Epidermal melanocyte (primary cell): ENCODE data around the gene HLA-B.
"Not testable (repeated sequence)": the region's sequence is repeated elsewhere in the genome, so short reads cannot be mapped to it uniquely, and the experiment has no call there.

Experiments
- DNase-seq: peaks from one replicate; pipeline ENCODE4 v3.0.0; 2011; ENCODE audit warnings: low spot score; ENCODE audit not compliant: insufficient read length

HLA-B gene

DNA sequence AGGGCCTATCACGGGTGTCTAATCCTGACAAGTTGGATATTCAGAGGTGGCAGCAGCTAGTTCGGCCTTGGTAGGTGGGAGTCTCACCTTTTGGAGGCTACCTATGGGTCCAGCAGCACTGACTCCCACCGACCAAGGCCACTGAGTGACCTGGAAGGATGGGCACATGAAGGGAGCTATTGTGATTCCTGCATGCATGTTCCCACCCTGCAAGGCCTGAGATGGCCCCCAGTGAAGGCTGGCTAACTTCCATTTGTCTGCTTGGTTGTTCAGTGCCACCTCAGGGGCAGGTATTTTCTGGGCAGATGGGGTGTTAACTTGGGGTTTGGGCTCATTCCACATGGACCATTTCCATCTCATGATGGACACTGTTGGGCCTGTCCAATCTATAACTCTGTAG lies 28.1 kb upstream of the HLA-B start:
- DNase-seq: no peak

DNA sequence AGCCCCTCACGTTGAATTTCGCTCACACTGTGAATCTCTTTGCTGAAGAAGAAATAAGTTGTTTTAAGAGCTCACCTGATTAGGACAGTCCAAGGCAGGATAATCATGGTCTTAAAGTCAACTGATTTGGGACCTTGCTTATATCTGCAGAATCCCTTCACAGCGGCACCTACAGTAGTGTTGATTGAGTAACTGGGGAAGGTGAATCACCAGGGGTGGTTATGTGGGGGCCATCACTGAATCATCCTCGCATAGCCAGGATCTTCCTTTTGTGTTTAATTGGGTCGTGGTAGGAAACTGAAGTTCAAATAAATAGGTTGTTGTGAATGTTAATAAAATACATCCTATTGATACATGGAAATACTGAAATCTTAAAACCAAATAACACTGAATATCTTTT lies 26.2 kb upstream of the HLA-B start:
- no peak for DNase-seq

DNA sequence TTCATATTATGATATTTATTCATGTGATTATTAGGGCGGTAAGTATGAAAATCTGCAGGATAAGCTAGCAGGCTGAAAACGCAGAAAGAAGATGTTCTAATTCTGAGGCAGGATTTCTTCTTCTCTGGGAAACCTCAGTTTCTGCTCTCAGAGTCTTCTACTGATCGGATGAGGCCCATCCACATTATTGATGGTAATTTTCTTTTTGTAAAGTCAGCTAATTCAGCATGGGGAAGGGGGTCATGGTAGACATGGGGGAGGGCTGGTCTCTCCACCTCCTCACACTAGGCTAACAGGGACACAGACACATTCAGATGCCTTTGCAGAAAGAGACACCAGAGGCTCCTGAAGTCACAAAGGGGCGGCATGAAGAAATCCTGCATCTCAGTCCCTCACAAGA lies 24.7 kb upstream of the HLA-B start:
- no peak for DNase-seq

GRCh38 chr6:31379850-31380249 lies 22.9 kb upstream of the HLA-B start:
- DNase-seq: no peak

- DNase-seq: no peak
Observed at GRCh38 chr6:31378721-31379103, 21.7 kb upstream of the HLA-B start.

GRCh38 chr6:31378062-31378720 lies 21.2 kb upstream of the HLA-B start:
- DNase-seq: no peak

DNA sequence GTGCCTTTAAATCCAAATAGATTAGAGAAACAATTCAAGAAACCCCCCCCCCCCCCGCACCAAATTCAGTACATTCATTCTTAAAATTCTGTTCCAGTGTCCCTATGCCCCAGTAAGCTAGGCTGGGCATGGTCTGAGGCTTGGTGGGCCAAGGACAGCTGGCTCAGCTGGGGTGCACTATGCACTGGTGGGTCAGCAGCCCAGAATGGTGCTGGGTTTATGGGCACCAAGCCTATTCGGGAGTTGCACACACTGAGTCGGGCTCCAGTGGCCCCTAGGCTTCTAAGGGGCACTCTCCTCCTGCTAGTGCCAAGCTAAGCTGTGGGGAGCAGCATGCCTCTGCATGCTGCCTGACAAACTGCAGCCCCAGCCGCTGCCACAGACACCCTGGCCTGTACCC lies 20.1 kb upstream of the HLA-B start:
- DNase-seq: no peak

DNA sequence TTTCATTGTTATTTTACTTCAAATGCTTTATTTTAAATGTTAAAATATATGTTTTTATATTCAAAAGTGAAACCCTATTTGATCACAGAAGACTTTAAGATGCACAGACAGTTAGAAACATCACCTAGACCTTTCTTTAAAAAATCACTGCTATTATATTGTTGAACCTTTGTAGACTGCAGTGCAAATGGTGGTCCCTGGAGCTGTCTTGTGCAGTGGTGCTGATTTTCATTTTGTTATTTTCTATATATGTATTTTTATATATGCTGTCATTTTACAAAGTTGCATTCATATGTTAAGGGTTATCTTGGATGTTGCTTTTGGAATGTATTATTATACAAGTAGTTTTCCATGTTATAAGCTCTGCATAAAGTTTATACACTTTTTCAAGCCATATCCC lies 18.7 kb upstream of the HLA-B start:
- DNase-seq: no peak

- not testable (repeated sequence) for DNase-seq
Observed at GRCh38 chr6:31374118-31374517, 17.1 kb upstream of the HLA-B start.

GRCh38 chr6:31368461-31368860 lies 11.5 kb upstream of the HLA-B start:
- no peak for DNase-seq

DNA sequence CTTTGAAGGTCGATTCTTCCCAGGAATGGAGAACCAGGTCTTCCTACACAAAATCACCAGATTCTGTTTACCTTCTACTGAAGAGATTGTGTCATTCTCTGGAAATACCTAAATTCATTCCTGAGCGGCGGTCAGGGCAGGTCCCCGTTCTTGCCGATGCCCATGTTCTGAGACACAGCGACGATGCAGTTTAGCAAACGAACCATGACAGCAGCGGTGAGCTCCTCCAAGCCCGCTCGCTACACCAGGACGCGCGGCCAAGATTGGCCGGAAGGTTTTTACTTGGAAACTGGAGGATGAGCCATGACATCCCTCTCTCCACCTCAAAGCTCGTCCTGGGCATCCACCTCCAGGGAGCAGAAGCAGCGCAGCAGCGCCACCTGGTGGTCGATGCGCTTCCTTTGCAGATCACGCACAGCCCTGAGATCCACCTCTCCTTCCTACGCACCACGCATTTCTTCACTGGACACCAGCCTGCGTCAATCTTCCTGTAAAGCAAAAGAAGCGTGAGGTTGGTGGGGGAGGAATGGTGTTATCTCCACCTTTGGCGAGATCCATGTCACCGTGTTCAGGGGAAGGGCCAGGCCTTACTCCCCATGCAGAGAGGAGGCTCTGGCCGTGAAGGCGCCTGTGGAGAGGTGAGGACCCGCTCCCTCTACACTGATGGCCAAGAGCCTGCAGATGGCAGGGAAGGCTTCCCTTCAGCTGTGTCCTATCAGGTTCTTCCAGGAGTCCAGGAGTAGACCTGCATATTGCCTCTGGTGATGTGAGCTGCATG lies 9.9 kb upstream of the HLA-B start:
- peak; percentile 67 for DNase-seq

DNA sequence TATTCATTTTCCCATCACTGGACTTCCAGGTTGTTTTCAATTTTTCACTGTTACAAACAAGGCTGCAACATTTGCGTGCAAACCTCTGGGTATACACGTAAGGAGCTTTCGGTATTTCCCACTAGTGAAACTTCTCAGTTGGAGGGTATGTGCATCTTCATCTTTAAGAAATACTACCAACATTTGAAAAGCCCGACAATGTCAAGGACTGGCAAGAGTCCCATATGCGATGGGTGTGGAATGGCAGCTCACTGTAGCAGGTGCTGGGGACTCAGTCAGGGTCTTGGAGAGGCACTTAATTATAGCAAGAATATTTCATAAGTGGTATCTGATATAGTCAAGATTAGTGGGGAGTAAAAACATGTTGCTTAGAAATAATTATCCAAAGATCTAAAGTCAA lies 8.9 kb upstream of the HLA-B start:
- DNase-seq: no peak

- DNase-seq: no peak
Observed at GRCh38 chr6:31363811-31364210, 6.8 kb upstream of the HLA-B start.

GRCh38 chr6:31362751-31363150 lies 5.8 kb upstream of the HLA-B start:
- DNase-seq: no peak

- no peak for DNase-seq
Observed at GRCh38 chr6:31359581-31359980, 2.6 kb upstream of the HLA-B start.

DNA sequence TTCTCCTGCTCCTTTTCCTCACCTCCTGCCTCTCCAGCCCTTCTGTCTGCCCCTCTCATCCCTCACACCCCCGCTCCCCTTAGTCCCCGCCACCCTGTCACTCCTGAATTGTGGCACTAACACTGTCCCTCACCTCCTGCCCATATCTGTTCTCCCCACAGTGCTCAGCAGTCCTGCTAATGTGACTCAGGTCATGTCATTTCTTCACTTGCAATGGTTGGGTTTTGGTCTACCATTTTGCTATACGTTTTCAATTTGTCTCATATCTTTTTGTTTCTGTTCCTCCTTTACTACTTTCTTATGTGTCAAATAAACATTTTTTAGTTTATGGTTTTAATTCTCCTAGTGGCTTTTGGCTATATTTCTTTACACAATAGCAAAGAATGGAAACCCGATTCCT lies 1.3 kb upstream of the HLA-B start:
- no peak for DNase-seq

GRCh38 chr6:31357886-31358285 lies 907 bp upstream of the HLA-B start:
- DNase-seq: no peak

- no peak for DNase-seq
Observed at GRCh38 chr6:31356216-31356945, 598 bp downstream of the HLA-B start.

GRCh38 chr6:31355583-31355948 lies 1.4 kb downstream of the HLA-B start:
- no peak for DNase-seq

DNA sequence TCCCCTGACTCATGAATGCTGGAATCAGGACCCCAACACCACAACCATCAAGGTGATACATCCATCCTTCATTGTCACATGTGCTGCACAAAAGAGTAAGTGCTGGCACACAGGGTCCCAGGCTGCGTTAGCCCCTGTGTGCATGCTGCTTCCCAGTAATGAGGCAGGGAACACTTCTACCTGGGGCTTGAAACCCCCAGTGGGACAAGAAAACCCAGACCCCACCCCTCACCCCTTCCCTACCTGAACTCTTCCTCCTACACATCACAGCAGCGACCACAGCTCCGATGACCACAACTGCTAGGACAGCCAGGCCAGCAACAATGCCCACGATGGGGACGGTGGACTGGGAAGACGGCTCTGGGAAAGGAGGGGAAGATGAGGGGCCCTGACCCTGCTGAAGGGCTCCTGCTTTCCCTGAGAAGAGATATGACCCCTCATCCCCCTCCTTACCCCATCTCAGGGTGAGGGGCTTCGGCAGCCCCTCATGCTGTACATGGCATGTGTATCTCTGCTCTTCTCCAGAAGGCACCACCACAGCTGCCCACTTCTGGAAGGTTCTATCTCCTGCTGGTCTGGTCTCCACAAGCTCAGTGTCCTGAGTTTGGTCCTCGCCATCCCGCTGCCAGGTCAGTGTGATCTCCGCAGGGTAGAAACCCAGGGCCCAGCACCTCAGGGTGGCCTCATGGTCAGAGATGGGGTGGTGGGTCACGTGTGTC lies 2.0 kb downstream of the HLA-B start:
- DNase-seq: no peak

DNA sequence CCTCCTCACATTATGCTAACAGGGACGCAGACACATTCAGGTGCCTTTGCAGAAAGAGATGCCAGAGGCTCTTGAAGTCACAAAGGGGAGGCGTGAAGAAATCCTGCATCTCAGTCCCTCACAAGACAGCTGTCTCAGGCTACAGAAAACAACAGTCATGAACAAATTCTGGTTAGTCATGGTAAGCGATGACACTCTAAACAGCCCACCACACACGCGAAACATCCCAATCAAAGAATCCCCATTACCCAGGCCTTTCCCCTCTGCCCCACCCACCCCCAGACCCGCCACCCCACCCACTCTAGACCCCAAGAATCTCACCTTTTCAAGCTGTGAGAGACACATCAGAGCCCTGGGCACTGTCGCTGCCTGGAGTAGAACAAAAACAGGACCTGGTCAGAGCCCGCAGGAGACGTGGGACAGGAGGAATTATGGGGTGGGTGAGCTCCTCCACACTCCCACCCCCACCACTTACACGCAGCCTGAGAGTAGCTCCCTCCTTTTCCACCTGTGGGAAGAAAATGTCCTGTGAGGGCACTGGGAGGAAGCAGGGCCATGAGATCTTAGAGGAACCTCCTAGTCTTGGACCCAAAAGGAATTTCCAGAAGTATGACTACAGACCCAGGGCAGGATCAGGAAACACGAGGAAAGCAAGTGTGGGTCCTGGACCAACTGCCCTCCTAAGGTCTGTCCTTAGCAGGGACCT lies 2.7 kb downstream of the HLA-B start:
- no peak for DNase-seq
